HEK293T (cell line): ENCODE results near the gene IL17RD.
"Not testable (repeated sequence)": the region's sequence is repeated elsewhere in the genome, so short reads cannot be mapped to it uniquely, and the experiment has no call there.

Source experiments
- CTCF ChIA-PET: fragments of 350-600 bp; formaldehyde crosslinking; extraction: SDS; loops from one replicate; lab custom pipeline; 2021; ENCODE audit warnings: antibody characterized with exemption, inconsistent platforms; lab: Yijun Ruan, JAX
- POLR2A ChIA-PET: fragments of 350-600 bp; formaldehyde crosslinking; extraction: SDS; loops from one replicate; lab custom pipeline; 2020; ENCODE audit warnings: antibody characterized with exemption, inconsistent platforms; lab: Yijun Ruan, JAX
- DNase-seq: peaks from one replicate; pipeline ENCODE4 v3.0.0; 2012; ENCODE audit warnings: mixed read lengths; ENCODE audit errors: extremely low spot score
- ARNT ChIP-seq: fragments of 450-650 bp; IDR thresholded peaks from 2 replicates; pipeline ENCODE4 v1.6.1; 2017; ENCODE audit warnings: mild to moderate bottlenecking
- BHLHE40 ChIP-seq: fragments of 450-650 bp; IDR thresholded peaks from 2 replicates; pipeline ENCODE4 v1.6.1; 2016; ENCODE audit warnings: mild to moderate bottlenecking, moderate library complexity, borderline replicate concordance
- CTBP1 ChIP-seq: fragments of 450-650 bp; IDR thresholded peaks from 2 replicates; pipeline ENCODE4 v1.6.1; 2016; ENCODE audit warnings: borderline replicate concordance
- ELF4 ChIP-seq: fragments of 450-650 bp; IDR thresholded peaks from 2 replicates; pipeline ENCODE4 v1.6.1; 2017; ENCODE audit warnings: antibody characterized with exemption
- FOXA1 ChIP-seq: fragments of 450-650 bp; IDR thresholded peaks from 2 replicates; pipeline ENCODE4 v1.6.1; 2016; ENCODE audit warnings: mild to moderate bottlenecking
- FOXK2 ChIP-seq: fragments of 450-650 bp; IDR thresholded peaks from 2 replicates; pipeline ENCODE4 v1.6.1; 2016; ENCODE audit warnings: mild to moderate bottlenecking
- FOXM1 ChIP-seq: fragments of 450-650 bp; IDR thresholded peaks from 2 replicates; pipeline ENCODE4 v1.6.1; 2017; ENCODE audit warnings: mild to moderate bottlenecking, borderline replicate concordance
- HDGF ChIP-seq: fragments of 450-650 bp; IDR thresholded peaks from 2 replicates; pipeline ENCODE4 v1.6.1; 2017; ENCODE audit warnings: antibody characterized with exemption, borderline replicate concordance
- L3MBTL2 ChIP-seq: fragments of 450-650 bp; conservative IDR thresholded peaks from 2 replicates; pipeline ENCODE4 v1.6.1; 2016; ENCODE audit warnings: mild to moderate bottlenecking
- LEF1 ChIP-seq: fragments of 450-650 bp; IDR thresholded peaks from 2 replicates; pipeline ENCODE4 v1.6.1; 2017; ENCODE audit warnings: mild to moderate bottlenecking, borderline replicate concordance
- NFRKB ChIP-seq: fragments of 450-650 bp; IDR thresholded peaks from 2 replicates; pipeline ENCODE4 v1.6.1; 2016; ENCODE audit warnings: mild to moderate bottlenecking, moderate library complexity
- SP1 ChIP-seq: fragments of 450-650 bp; IDR thresholded peaks from 2 replicates; pipeline ENCODE4 v1.6.1; 2017
- SUZ12 ChIP-seq: fragments of 450-650 bp; IDR thresholded peaks from 2 replicates; pipeline ENCODE4 v1.6.1; 2016; ENCODE audit warnings: mild to moderate bottlenecking
- TARDBP ChIP-seq: fragments of 450-650 bp; IDR thresholded peaks from 2 replicates; pipeline ENCODE4 v1.6.1; 2016
- ZNF384 ChIP-seq: fragments of 450-650 bp; IDR thresholded peaks from 2 replicates; pipeline ENCODE4 v1.6.1; 2016
- TF ChIP-seq, protein P1 (sequence below): fragments of 450-650 bp; IDR thresholded peaks from 2 replicates; pipeline ENCODE4 v1.6.1; 2016

The IL17RD gene

GRCh38 chr3:57087361-57088092 lies 77.6 kb downstream of the IL17RD start:
- no peak for TF ChIP-seq ZNF384
- no peak for TF ChIP-seq ARNT
- no peak for TF ChIP-seq FOXA1
- TF ChIP-seq, protein P1, sequence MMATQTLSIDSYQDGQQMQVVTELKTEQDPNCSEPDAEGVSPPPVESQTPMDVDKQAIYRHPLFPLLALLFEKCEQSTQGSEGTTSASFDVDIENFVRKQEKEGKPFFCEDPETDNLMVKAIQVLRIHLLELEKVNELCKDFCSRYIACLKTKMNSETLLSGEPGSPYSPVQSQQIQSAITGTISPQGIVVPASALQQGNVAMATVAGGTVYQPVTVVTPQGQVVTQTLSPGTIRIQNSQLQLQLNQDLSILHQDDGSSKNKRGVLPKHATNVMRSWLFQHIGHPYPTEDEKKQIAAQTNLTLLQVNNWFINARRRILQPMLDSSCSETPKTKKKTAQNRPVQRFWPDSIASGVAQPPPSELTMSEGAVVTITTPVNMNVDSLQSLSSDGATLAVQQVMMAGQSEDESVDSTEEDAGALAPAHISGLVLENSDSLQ = no peak
- CTCF ChIA-PET = interaction anchor here (0.7 kb wide), 1 partner anchor 53 kb away, joined by 3 read pairs; no protein-coding TSS in a partner anchor
- DNase-seq = no peak
- POLR2A ChIA-PET = no interaction called here

DNA sequence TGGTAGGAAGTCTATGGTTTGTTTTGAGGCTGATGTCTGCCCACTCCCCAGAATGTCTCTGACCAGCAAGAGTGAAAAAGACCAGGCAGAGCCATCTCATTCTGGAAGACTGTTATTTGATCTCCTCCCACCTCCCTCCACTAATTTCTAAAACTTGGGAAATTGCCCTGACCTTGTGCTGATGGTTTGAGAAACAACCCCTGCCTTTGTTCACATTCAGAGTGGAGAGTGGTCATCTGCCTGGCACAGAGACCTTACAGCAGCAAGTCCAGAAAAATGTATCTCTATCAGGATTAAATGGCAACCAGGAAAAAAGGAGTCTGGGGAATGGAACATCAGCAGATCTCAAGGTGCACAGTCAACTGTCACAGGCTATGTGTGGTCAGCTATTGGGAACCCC lies 79.0 kb downstream of the IL17RD start:
- no peak for DNase-seq
- TF ChIP-seq FOXM1 (no peak), L3MBTL2 (no peak), ELF4 (no peak)
- ChIA-PET POLR2A (no interaction called here), CTCF (no interaction called here)

DNA sequence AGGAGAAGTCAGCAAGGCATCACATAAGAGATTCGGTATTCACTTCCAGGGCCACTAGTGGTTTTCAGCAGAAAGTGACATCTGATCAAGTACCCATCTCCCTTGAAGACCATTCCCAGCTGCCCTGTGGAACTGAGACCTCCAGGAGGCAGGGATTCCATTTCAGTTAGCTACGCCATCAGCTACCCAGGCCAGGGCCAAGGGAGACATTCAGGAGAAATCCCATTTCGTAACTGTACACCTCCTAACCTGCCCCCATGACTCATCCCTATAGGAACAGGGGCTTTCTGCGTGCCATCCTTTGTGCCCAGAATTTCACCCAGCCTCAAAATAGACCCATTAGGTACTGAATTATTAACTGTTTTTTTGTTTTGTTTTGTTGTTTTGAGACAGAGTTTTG lies 79.9 kb downstream of the IL17RD start:
- ChIA-PET CTCF (no interaction called here), POLR2A (no interaction called here)
- no peak for DNase-seq
- TF ChIP-seq ARNT (no peak), L3MBTL2 (no peak), SP1 (no peak), ZNF384 (no peak), FOXK2 (no peak), FOXM1 (no peak), HDGF (no peak), SUZ12 (no peak), FOXA1 (no peak), CTBP1 (no peak), BHLHE40 (no peak), NFRKB (no peak), ELF4 (no peak), TARDBP (no peak)
- TF ChIP-seq, protein P1 = no peak

DNA sequence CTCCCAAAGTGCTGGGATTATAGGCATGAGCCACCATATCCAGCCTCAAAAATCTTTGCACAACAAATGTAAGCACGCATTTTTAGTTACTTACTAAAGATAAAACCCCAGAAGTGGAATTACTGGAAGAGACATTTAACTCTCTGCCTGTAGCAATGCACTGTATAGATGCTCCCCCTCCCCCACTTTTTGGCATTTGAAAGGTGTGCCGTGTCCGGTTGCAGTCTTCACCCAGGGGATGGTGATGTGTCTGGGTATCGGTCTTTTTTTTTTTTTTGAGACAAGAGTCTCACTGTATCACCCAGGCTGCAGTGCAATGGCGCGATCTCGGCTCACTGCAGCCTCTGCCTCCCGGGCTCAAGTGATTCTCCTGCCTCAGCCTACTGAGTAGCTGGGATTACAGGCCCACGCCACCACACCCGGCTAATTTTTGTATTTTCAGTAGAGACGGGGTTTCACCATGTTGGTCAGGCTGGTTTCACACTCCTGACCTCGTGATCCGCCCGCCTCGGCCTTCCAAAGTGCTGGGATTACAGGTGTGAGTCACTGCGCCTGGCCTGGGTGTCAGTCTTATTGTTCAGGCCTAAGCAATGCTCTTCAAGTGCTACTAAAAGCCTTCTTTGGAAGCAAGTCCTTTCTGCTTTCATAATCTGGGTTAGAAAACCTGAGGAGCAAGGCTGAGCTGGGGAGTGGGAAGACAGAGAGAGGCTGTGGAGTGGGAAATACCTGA lies 81.7 kb downstream of the IL17RD start:
- POLR2A ChIA-PET, DNase-seq, CTCF ChIA-PET: not testable (repeated sequence)

DNA sequence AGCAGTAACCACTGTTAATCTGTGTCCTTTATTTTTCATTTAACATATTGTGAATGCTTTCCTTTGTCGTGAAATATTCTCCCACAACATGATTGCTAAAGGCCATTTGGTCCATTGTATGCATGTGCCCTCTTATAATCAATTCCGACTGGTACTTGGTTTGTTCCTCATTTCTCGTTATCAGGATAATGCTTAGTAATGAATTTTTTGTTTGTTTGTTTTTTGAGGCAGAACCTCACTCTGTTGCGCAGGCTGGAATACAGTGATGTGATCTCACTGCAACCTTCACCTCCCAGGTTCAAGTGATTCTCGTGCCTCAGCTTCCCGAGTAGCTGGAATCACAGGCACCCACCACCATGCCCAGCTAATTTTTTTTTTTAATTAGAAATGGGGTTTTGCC lies 82.7 kb downstream of the IL17RD start:
- POLR2A ChIA-PET = no interaction called here
- no peak for DNase-seq
- TF ChIP-seq L3MBTL2 (no peak), NFRKB (no peak), SP1 (no peak), FOXK2 (no peak), ARNT (no peak), HDGF (no peak), ELF4 (no peak), TARDBP (no peak), CTBP1 (no peak), FOXA1 (no peak), SUZ12 (no peak), ZNF384 (no peak), FOXM1 (no peak), LEF1 (no peak), BHLHE40 (no peak)
- TF ChIP-seq, protein P1 = no peak
- CTCF ChIA-PET = no interaction called here

DNA sequence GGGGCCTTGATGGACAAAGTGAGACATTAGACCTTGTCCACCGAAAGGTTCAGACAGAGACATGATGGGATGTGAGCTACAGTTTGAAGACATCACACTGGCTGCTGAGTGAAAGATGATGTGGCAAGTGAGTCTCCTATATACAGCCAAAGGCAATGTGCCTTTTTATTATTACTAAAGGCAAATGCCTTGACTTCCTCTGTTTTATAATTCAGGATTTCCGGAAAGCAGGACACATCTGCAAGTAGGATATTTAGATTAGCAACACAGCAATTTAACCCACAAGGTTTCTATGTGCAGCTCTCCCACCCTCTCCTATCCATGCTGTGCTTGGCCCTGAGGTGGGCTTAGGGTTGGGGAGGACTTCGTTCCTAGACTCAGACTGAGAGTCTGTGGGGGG lies 84.0 kb downstream of the IL17RD start:
- TF ChIP-seq SUZ12 (no peak), L3MBTL2 (no peak), BHLHE40 (no peak), TARDBP (no peak), HDGF (no peak), ZNF384 (no peak)
- no peak for DNase-seq
- POLR2A ChIA-PET = interaction anchor here (1.0 kb wide), 1 partner anchor 76 kb away, joined by 3 read pairs; no protein-coding TSS in a partner anchor
- CTCF ChIA-PET = interaction anchor here (0.6 kb wide), 1 partner anchor 36 kb away, joined by 3 read pairs; no protein-coding TSS in a partner anchor

DNA sequence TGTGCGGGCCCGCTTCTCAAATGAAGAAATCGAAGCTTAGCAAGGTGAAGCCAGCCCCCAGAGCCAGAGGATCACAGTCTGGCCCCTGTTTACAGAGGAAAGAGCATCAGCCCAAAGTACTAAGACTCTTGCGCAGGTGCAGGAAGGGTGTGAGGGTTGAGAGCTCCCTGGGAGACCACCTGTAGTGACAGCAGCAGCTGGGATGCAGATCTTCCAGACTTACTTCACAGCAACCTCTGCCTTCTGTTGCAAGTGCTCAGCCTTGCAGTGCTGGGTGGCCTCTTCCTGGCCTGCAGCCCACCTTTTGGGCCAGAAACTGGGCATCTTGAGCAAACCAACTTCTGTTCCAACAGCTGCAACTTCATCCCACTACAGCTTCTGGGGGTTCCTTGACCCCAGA lies 85.0 kb downstream of the IL17RD start:
- DNase-seq = no peak
- TF ChIP-seq FOXM1 (no peak), TARDBP (no peak), FOXA1 (no peak), LEF1 (no peak), NFRKB (no peak), CTBP1 (no peak)
- TF ChIP-seq, protein P1 = no peak
- POLR2A ChIA-PET = interaction anchor here (0.6 to 1.0 kb wide), 2 partner anchors 15 to 87 kb away, joined by 3 to 4 read pairs; no protein-coding TSS in a partner anchor
- CTCF ChIA-PET = interaction anchor here (1.3 kb wide), 1 partner anchor 20 kb away, joined by 3 read pairs; no protein-coding TSS in a partner anchor
